GM18867 (cell line): ENCODE data around the gene FCER1A.

ENCODE experiments used
- ATAC-seq: cut with Tn5 transposase; IDR thresholded peaks from one replicate; pipeline ENCODE4 v1.9.1; 2021; ENCODE audit warnings: mild to moderate bottlenecking, moderate library complexity; ENCODE audit not compliant: unreplicated experiment

FCER1A gene

GRCh38 chr1:159302095-159302494 is at the start of gene FCER1A:
Gene FCER1A (plus strand): TSS chr1:159302336. CDS start chr1:159302365, 29 bp downstream.
- no peak for ATAC-seq

GRCh38 chr1:159261311-159261710 is 40.8 kb upstream of the FCER1A start:
- ATAC-seq, result no peak

GRCh38 chr1:159261721-159262494 is 40.2 kb upstream of the FCER1A start:
- ATAC-seq, result no peak

GRCh38 chr1:159266832-159267231 is 35.3 kb upstream of the FCER1A start:
- ATAC-seq, result no peak

- ATAC-seq, result no peak
These were observed 27.5 kb upstream of the FCER1A start for GRCh38 chr1:159274631-159275030.

- no peak for ATAC-seq
These were observed 26.2 kb upstream of the FCER1A start for GRCh38 chr1:159275891-159276290.

GRCh38 chr1:159279773-159280172 is 22.4 kb upstream of the FCER1A start:
- no peak for ATAC-seq

- ATAC-seq, result no peak
These were observed 20.0 kb upstream of the FCER1A start for GRCh38 chr1:159282118-159282517.

- ATAC-seq, result no peak
These were observed 13.1 kb upstream of the FCER1A start for GRCh38 chr1:159289060-159289459.

- no peak for ATAC-seq
These were observed 10.7 kb upstream of the FCER1A start for GRCh38 chr1:159291424-159291823.

- ATAC-seq, result no peak
These were observed 5.3 kb upstream of the FCER1A start for GRCh38 chr1:159296706-159297375.

- no peak for ATAC-seq
These were observed 2.0 kb upstream of the FCER1A start for GRCh38 chr1:159300146-159300545.

GRCh38 chr1:159307346-159308020 is 5.3 kb downstream of the FCER1A start:
- ATAC-seq, result no peak

GRCh38 chr1:159311679-159312078 is 9.5 kb downstream of the FCER1A start:
- no peak for ATAC-seq

GRCh38 chr1:159315381-159315780 is 13.2 kb downstream of the FCER1A start:
- peak; percentile 65 for ATAC-seq

- ATAC-seq, result no peak
These were observed 16.8 kb downstream of the FCER1A start for GRCh38 chr1:159318784-159319551.

- ATAC-seq, result no peak
These were observed 32.7 kb downstream of the FCER1A start for GRCh38 chr1:159334797-159335196.

GRCh38 chr1:159338018-159338417 is 35.9 kb downstream of the FCER1A start:
- ATAC-seq, result no peak

GRCh38 chr1:159339536-159339935 is 37.4 kb downstream of the FCER1A start:
- no peak for ATAC-seq

- no peak for ATAC-seq
These were observed 39.6 kb downstream of the FCER1A start for GRCh38 chr1:159341736-159342135.
